Lower lobe of right lung (tissue), 2 donors: ENCODE measurements around the gene LOXL4. TPM values are rescaled to one million over a fixed set of nuclear protein-coding genes. Genes with fewer than 3 reads are reported as not detected.

Experiments used
- ATAC-seq, 2 donors: fragments of 200-7000 bp; cut with Tn5 transposase; one replicate each; pipeline ENCODE4 v1.9.1; 2020 to 2022; ENCODE audit warnings: mild to moderate bottlenecking in 2 of 2, moderate library complexity in 2 of 2
- DNase-seq: peaks from one replicate; pipeline ENCODE4 v3.0.0-alpha.2; 2020
- H3K27ac ChIP-seq: fragments of 200-600 bp; one replicate; pipeline ENCODE4 v1.8.0; 2022
- H3K27me3 ChIP-seq: fragments of 200-600 bp; one replicate; pipeline ENCODE4 v1.8.0; 2022; ENCODE audit warnings: low read depth
- H3K36me3 ChIP-seq: fragments of 200-600 bp; one replicate; pipeline ENCODE4 v1.8.0; 2022; ENCODE audit warnings: mild to moderate bottlenecking
- H3K4me1 ChIP-seq: fragments of 200-600 bp; one replicate; pipeline ENCODE4 v1.8.0; 2022
- H3K4me3 ChIP-seq: fragments of 200-600 bp; one replicate; pipeline ENCODE4 v1.8.0; 2022; ENCODE audit warnings: mild to moderate bottlenecking
- H3K9me3 ChIP-seq: fragments of 200-600 bp; one replicate; pipeline ENCODE4 v1.8.0; 2022
- intact Hi-C: fragments of 100-400 bp; cut with DNase I; formaldehyde crosslinking; loops from one replicate; pipeline ENCODE4 v1.11.0; 2022
- total RNA-seq: library from RNA; stranded (reverse); fragmentation: NEBNext Ultra II Directional; extraction: Animal tissue kit (Norgen Biotek cat#: 25700); gene quantifications from one replicate; pipeline ENCODE4 v1.2.1, GENCODE V29; 2021
- TF ChIP-seq, protein P1 (sequence below): fragments of 200-600 bp; IDR thresholded peaks from one replicate; pipeline ENCODE4 v1.8.0; 2022; ENCODE audit warnings: antibody characterized with exemption, mild to moderate bottlenecking
- donor health status: DM: no; HTN: yes; CAD: no; lungs with severe emphysema.

The LOXL4 gene
- total RNA-seq, 1 donor from 2014 or later = 4.5 TPM

DNA sequence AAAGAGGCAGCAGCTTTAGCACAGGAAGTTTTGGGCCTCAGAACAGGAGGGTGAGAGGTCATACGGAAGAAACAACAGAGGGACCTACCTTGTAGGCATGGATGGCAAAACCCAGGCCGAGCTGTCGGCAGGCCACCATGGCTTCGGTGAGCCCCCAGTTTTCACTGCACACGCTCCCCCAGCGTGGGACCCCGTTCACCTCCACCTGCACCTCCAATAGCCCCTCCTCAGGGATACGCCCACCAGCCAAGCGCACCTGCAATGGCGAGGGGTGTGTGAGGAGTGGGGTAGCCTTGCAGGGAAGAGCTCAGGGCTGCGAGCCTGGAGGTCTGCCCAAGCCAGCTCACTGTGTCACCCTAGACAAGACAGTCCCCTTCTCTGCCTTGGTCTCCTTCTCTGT is 11.3 kb downstream of the LOXL4 start:
- DNase-seq = no peak
- Histone ChIP-seq H3K4me1 (peaks cover 9% of the 10 kb centered on the region), H3K9me3 (no peaks in the 10 kb centered on the region), H3K4me3 (no peak overlapping the region), H3K36me3 (peaks cover 14% of the 10 kb centered on the region), H3K27ac (no peak overlapping the region), H3K27me3 (no peaks in the 10 kb centered on the region)
- ATAC-seq = no peak
- intact Hi-C loops = no loop called here
- TF ChIP-seq, protein P1, sequence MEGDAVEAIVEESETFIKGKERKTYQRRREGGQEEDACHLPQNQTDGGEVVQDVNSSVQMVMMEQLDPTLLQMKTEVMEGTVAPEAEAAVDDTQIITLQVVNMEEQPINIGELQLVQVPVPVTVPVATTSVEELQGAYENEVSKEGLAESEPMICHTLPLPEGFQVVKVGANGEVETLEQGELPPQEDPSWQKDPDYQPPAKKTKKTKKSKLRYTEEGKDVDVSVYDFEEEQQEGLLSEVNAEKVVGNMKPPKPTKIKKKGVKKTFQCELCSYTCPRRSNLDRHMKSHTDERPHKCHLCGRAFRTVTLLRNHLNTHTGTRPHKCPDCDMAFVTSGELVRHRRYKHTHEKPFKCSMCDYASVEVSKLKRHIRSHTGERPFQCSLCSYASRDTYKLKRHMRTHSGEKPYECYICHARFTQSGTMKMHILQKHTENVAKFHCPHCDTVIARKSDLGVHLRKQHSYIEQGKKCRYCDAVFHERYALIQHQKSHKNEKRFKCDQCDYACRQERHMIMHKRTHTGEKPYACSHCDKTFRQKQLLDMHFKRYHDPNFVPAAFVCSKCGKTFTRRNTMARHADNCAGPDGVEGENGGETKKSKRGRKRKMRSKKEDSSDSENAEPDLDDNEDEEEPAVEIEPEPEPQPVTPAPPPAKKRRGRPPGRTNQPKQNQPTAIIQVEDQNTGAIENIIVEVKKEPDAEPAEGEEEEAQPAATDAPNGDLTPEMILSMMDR = no peak

DNA sequence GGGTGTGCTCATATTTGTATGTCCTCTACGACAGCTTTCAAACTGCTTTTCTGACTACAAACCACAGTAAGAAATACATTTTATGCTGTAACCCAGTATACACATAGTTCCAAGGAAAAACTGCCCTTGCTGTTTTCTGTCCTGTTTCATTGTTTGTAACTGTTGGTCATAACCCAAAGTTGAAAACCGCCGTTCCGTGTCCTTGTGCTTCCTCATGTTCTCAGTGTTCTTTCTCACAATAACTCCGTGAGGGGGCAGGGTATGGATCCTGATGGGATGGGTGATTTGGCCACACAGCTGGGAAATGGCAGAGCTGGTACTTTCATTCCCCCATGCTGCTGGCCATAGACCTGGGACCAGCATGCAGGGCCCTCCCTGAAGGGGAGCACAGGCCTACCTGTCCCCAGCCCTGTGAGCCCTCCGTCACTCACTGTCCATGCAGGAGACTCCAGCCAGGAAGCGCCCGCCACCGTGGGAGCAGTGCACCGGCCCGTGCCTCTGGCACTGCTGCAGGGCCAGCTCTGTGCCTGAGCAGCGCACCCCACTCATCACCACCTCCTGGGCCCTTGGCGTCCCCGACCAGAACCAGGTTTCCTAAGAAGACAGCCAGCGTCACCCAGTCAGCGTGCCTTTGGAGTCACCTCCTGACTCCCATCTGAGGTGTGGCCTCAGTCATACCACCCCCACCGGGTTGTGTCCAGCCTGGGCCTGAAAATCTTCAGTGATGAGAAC is 12.7 kb downstream of the LOXL4 start:
- Histone ChIP-seq H3K9me3 (no peaks in the 10 kb centered on the region), H3K27me3 (no peaks in the 10 kb centered on the region), H3K4me3 (no peak overlapping the region), H3K4me1 (peaks cover 2% of the 10 kb centered on the region), H3K27ac (no peak overlapping the region), H3K36me3 (peaks cover 28% of the 10 kb centered on the region)
- ATAC-seq = no peak
- intact Hi-C loops = no loop called here
- TF ChIP-seq, protein P1 = no peak
- no peak for DNase-seq

DNA sequence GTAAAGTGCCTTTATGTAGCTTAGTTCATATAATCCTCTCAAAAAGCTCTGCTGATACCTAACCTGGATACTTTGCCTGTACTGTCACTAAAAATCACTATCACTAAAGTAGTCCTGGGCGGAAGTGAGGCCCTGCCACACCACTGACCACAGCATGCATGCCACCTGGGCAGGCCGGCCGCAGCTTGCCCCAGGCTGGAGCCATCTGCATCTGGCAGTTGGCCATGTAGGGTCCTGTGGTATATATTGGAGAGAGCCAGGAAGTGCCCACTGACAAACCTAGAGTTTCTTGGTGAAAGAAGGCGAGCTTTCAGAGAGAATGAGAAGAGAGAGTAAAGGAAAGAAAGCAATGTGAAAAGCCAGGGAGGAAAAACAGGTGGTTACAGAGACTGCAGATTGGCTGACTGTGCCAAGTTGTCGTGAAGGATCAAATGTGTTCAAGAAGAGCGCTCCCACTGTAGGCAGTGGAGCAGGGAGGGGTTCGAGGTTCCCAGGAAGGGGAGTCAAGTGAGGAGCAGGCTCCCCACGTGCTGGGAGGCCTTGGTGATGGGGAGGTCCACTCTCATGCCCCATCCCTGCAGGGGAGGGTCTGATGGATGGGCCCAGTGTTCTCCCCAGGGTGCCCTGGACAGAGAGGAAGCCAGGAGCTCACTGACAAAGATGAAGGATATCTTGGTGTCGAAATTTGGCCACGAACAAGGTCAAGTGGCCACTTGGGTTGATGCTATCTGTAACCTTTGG is 13.6 kb downstream of the LOXL4 start:
- DNase-seq = no peak
- H3K27ac ChIP-seq = no peak overlapping the region
- H3K4me3 ChIP-seq = no peak overlapping the region
- no peaks in the 10 kb centered on the region for H3K27me3 ChIP-seq
- no peaks in the 10 kb centered on the region for H3K9me3 ChIP-seq
- no peaks in the 10 kb centered on the region for H3K4me1 ChIP-seq
- intact Hi-C loops = no loop called here
- peaks cover 37% of the 10 kb centered on the region for H3K36me3 ChIP-seq
- ATAC-seq = no peak
- TF ChIP-seq, protein P1 = no peak

DNA sequence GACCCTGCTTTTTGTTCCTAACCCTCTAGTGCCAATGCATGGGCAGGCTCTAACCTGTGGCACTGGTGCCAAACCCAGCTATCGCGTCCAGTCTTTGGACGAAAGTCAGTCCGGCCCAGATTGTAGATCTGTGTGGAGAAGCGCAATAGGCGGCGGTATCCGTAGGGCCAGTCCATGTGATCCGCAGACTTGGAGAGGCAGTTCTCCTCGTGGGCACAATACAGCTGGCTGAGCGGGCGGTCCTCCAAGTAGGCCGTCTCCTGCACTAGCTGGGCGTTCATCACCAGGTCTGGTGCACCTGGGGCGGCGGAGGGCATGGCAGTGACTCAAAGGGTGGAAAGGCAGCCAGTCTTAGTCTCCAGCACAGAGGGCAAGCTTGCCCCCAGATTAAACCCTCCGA is 14.5 kb downstream of the LOXL4 start:
- ATAC-seq = no peak
- Histone ChIP-seq H3K4me1 (no peaks in the 10 kb centered on the region), H3K9me3 (no peaks in the 10 kb centered on the region), H3K27me3 (no peaks in the 10 kb centered on the region), H3K4me3 (no peak overlapping the region), H3K36me3 (peaks cover 45% of the 10 kb centered on the region), H3K27ac (no peak overlapping the region)
- TF ChIP-seq, protein P1 = no peak
- no peak for DNase-seq
- intact Hi-C loops = no loop called here

DNA sequence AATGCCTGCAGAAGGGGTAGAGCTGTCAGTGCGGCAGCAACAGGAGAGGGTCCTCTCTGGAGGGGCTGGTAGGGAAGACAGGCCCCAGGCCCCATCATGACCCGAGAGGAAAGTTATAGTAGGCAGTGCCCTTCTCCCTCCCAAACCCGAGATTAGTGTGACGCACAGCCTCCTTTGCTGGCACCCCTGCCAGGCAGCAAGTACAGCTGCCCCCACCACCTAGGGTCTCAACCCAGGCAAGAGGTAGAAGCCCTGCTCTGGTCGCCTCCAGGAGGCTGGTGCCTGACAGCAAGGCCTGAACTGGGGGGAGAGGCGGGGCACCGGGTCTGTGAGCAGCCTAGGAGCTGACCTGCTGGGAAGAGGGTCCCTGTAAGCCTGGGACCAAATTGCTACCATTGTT is 15.5 kb downstream of the LOXL4 start:
- no peak for ATAC-seq
- TF ChIP-seq, protein P1 = no peak
- Histone ChIP-seq H3K36me3 (peaks cover 55% of the 10 kb centered on the region), H3K27ac (no peak overlapping the region), H3K27me3 (no peaks in the 10 kb centered on the region), H3K4me3 (no peak overlapping the region), H3K9me3 (no peaks in the 10 kb centered on the region), H3K4me1 (no peaks in the 10 kb centered on the region)
- intact Hi-C loops = no loop called here
- no peak for DNase-seq
